A549 (cell line): Measurements from ENCODE around the gene CCNI. TPM values are rescaled to one million over a fixed set of nuclear protein-coding genes. Genes with fewer than 3 reads are reported as not detected.

Experiments
- ATAC-seq, 2 experiments: fragments of 200-7000 bp in 1 of 2; fragments of >200 bp in 1 of 2; cut with Nextera tagmentation in 1 of 2; cut with Tn5 transposase in 1 of 2; 3 replicates each; pipeline versions ENCODE4 v1.8.0 to v1.9.1; 2018 to 2020; ENCODE audit warnings: mild to moderate bottlenecking in 1 of 2, moderate library complexity in 1 of 2
- CTCF ChIA-PET: fragments of 300-600 bp; sonication (Branson Sonifier 250); formaldehyde crosslinking; extraction: SDS; loops from one replicate; lab custom pipeline; 2021; ENCODE audit warnings: antibody characterized with exemption, inconsistent platforms; lab: Yijun Ruan, JAX
- POLR2A ChIA-PET: fragments of 350-600 bp; formaldehyde crosslinking; extraction: SDS; loops from one replicate; lab custom pipeline; 2021; ENCODE audit warnings: antibody characterized with exemption, inconsistent platforms; lab: Yijun Ruan, JAX
- DNase-seq, 2 experiments: peaks; one replicate each; pipeline versions ENCODE4 v3.0.0 to v3.0.0-alpha.2; 2011 to 2016; ENCODE audit warnings: low read depth in 1 of 2, low spot score in 1 of 2
- FAIRE-seq: peaks from 2 replicates; lab custom pipeline; 2011; peaks lifted over from hg19 to GRCh38; lab: Jason Lieb, UNC
- H3K27ac ChIP-seq, 2 experiments: fragments of >200 bp; sonication (Bioruptor Twin); formaldehyde crosslinking; 3 replicates each; pipeline ENCODE4 v1.5.1; 2016 to 2017
- H3K4me1 ChIP-seq: fragments of >200 bp; sonication (Bioruptor Twin); formaldehyde crosslinking; 3 replicates; pipeline ENCODE4 v1.6.1; 2016
- H3K4me2 ChIP-seq: fragments of >200 bp; sonication (Bioruptor Twin); formaldehyde crosslinking; 3 replicates; pipeline ENCODE4 v1.6.1; 2016
- H3K4me3 ChIP-seq: fragments of >200 bp; sonication (Bioruptor Twin); formaldehyde crosslinking; 3 replicates; pipeline ENCODE4 v1.5.1; 2016
- H3K9me3 ChIP-seq: fragments of >200 bp; sonication (Bioruptor Twin); formaldehyde crosslinking; 3 replicates; pipeline ENCODE4 v1.6.1; 2016
- CBX2 ChIP-seq: fragments of 200-600 bp; sonication (generic); IDR thresholded peaks from 2 replicates; pipeline ENCODE4 v1.6.1; 2016; ENCODE audit warnings: low read depth, mild to moderate bottlenecking, borderline replicate concordance
- CEBPB ChIP-seq, 2 experiments: fragments of >200 bp in 1 of 2; sonication (Bioruptor Twin) in 1 of 2; formaldehyde crosslinking in 1 of 2; IDR thresholded peaks; 2 replicates each; pipeline ENCODE4 v1.6.1; 2012 to 2016
- EHF ChIP-seq: fragments of 250-450 bp; sonication (Bioruptor Pico); IDR thresholded peaks from 2 replicates; pipeline ENCODE4 v1.5.0; 2020; ENCODE audit warnings: mild to moderate bottlenecking
- HEYL ChIP-seq: fragments of 250-450 bp; sonication (Bioruptor Pico); IDR thresholded peaks from 2 replicates; pipeline ENCODE4 v1.8.0; 2021; ENCODE audit warnings: mild to moderate bottlenecking, moderate library complexity
- HOXA7 ChIP-seq: fragments of 250-450 bp; sonication (Bioruptor Pico); IDR thresholded peaks from 2 replicates; pipeline ENCODE4 v1.5.0; 2020; ENCODE audit warnings: mild to moderate bottlenecking, moderate library complexity
- JUNB ChIP-seq: fragments of >200 bp; sonication (Bioruptor Twin); formaldehyde crosslinking; IDR thresholded peaks from 2 replicates; pipeline ENCODE4 v1.6.1; 2016
- MAFK ChIP-seq: fragments of 450-650 bp; IDR thresholded peaks from 2 replicates; pipeline ENCODE4 v1.6.1; 2014; ENCODE audit not compliant: partially characterized antibody
- MYC ChIP-seq: IDR thresholded peaks from 2 replicates; pipeline ENCODE4 v1.6.1; 2012; ENCODE audit warnings: mild to moderate bottlenecking, inconsistent platforms, low read length, improper control_type of control experiment, borderline replicate concordance
- NPAS2 ChIP-seq: fragments of 250-450 bp; sonication (Bioruptor Pico); IDR thresholded peaks from 2 replicates; pipeline ENCODE4 v1.8.0; 2022; ENCODE audit warnings: mild to moderate bottlenecking, moderate library complexity, borderline replicate concordance
- NR3C1 ChIP-seq: fragments of >200 bp; sonication (Bioruptor Twin); formaldehyde crosslinking; IDR thresholded peaks from 3 replicates; pipeline ENCODE4 v1.6.1; 2017
- POLR2A ChIP-seq: IDR thresholded peaks from 2 replicates; pipeline ENCODE4 v1.6.1; 2012; ENCODE audit warnings: mild to moderate bottlenecking, low read length
- RFX5 ChIP-seq: fragments of 450-650 bp; IDR thresholded peaks from 2 replicates; pipeline ENCODE4 v1.7.1; 2014; ENCODE audit warnings: antibody characterized with exemption, mild to moderate bottlenecking, moderate library complexity
- SMC3 ChIP-seq: fragments of >200 bp; sonication (Bioruptor Twin); formaldehyde crosslinking; IDR thresholded peaks from 3 replicates; pipeline ENCODE4 v1.6.1; 2018; ENCODE audit warnings: inconsistent platforms
- SREBF2 ChIP-seq: fragments of 450-650 bp; IDR thresholded peaks from 2 replicates; pipeline ENCODE4 v1.6.1; 2014; ENCODE audit warnings: mild to moderate bottlenecking, moderate library complexity
- TFCP2L1 ChIP-seq: fragments of 250-450 bp; sonication (Bioruptor Pico); IDR thresholded peaks from 2 replicates; pipeline ENCODE4 v1.5.0; 2021; ENCODE audit warnings: mild to moderate bottlenecking
- WGBS: methylation state at CpG from one replicate; pipeline ENCODE4 v1.1.6; 2017; ENCODE audit errors: missing lambda C conversion rate; 5-methylcytosine and 5-hydroxymethylcytosine counted together
- polyA plus RNA-seq, 4 experiments: library from polyadenylated mRNA; depleted of rRNA in 3 of 4; stranded (reverse); fragments of >200 nt; fragmentation: RNase III in 1 of 4; extraction: RNeasy Plus Mini Kit Qiagen cat#74134 plus additional on column Dnase treatment in 1 of 4; gene quantifications; 2 replicates in 3 of 4; 3 replicates in 1 of 4; pipeline ENCODE4 v1.2.3, GENCODE V29; 2011 to 2017
- TF ChIP-seq, protein P1 (sequence below): fragments of 450-650 bp; IDR thresholded peaks from 2 replicates; pipeline ENCODE4 v1.6.1; 2014; ENCODE audit warnings: antibody characterized with exemption
- TF ChIP-seq, protein P2 (sequence below): fragments of >200 bp; sonication (Bioruptor Twin); formaldehyde crosslinking; IDR thresholded peaks from 3 replicates; pipeline ENCODE4 v1.5.1; 2016
- TF ChIP-seq, protein P3 (sequence below): fragments of 250-450 bp; sonication (Bioruptor Pico); IDR thresholded peaks from 2 replicates; pipeline ENCODE4 v1.5.0; 2020; ENCODE audit warnings: low read depth, mild to moderate bottlenecking, moderate library complexity
- TF ChIP-seq, protein P4 (sequence below): IDR thresholded peaks from 2 replicates; pipeline ENCODE4 v1.6.1; 2012
- TF ChIP-seq, protein P5 (sequence below): fragments of 150-350 bp; IDR thresholded peaks from 2 replicates; pipeline ENCODE4 v1.6.1; 2014; ENCODE audit warnings: low read depth, mild to moderate bottlenecking, low read length

Gene CCNI
- polyA plus RNA-seq, 2 of the 4 experiments (the other 2 are of a cell fraction), result 73.8 to 117 TPM

DNA sequence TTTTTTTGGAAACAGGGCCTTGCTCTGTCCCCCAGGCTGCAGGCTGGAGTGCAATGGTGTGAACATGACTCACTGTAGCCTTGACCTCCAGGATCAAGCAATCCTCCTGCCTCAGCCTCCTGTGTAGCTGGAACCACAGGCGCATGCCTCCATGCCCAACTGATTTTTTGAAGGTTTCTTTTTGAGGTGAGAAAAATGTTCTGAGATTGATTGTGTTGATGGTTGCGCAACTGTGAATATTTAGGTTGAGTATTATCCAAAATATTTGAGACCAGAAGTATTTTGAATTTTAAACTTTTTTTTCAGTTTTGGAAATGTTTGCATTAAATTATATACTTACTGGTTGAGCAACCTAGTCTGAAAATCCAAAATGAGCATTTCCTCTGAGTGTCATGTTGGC, 2.6 kb upstream of the CCNI start:
- no peak for FAIRE-seq
- CTCF ChIA-PET, result interaction anchor here (0.6 to 0.7 kb wide), 3 partner anchors 17 to 275 kb away, joined by 3 read pairs; no protein-coding TSS in a partner anchor

DNA sequence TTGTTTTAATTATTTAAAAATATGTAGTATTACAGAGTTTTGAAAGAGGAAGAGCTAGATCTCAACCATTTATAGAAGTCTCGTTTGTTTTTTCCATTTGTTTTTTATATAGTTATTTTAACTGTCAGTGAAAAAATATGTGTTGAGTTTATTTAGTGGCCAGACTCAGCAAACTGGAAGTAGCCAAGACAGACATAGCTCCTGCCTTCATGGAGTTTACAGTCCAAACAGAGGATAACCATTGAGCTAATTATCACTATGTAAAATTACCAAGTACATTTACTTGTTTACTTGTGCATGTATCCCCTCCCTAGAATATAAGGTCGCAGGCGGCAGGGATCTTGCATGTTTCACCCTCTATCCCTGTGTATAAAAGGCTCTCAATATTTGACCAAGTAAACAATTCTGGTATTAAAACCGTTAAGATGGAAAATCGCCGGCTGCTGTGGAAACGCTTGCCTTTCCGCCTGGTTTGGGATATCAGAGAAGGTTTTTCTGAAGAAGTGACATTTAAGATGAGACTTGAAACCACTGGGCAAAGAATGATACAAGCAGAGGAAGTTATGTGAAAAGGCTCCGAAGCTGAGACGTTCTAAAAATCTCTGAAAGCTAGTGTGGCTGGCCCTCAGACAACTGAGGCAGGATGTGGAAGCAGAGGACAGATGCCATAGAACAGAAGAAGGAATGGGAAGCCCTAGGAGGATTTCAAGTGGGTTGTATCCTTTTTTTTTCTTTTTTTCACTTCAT, 1.3 kb upstream of the CCNI start:
- Histone ChIP-seq H3K4me2 (peak overlapping the region; percentile 83), H3K4me1 (peaks cover 24% of the 10 kb centered on the region; the same call in 2 of the 3 replicates), H3K4me3 (peak overlapping the region; percentile 81), H3K9me3 (no peaks in the 10 kb centered on the region), H3K27ac (peak overlapping the region; percentile 99 to 100)
- TF ChIP-seq EHF, result no peak
- TF ChIP-seq RFX5, result no peak
- TF ChIP-seq POLR2A, result no peak
- no peak for TF ChIP-seq MAFK
- TF ChIP-seq NR3C1, result no peak
- no peak for TF ChIP-seq HOXA7 (CRISPR knock-in tag)
- TF ChIP-seq, protein P1, sequence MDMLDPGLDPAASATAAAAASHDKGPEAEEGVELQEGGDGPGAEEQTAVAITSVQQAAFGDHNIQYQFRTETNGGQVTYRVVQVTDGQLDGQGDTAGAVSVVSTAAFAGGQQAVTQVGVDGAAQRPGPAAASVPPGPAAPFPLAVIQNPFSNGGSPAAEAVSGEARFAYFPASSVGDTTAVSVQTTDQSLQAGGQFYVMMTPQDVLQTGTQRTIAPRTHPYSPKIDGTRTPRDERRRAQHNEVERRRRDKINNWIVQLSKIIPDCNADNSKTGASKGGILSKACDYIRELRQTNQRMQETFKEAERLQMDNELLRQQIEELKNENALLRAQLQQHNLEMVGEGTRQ, result no peak
- TF ChIP-seq TFCP2L1 (CRISPR knock-in tag), result no peak
- TF ChIP-seq MYC, result no peak
- TF ChIP-seq SREBF2, result no peak
- TF ChIP-seq CBX2, result no peak
- TF ChIP-seq, protein P2, sequence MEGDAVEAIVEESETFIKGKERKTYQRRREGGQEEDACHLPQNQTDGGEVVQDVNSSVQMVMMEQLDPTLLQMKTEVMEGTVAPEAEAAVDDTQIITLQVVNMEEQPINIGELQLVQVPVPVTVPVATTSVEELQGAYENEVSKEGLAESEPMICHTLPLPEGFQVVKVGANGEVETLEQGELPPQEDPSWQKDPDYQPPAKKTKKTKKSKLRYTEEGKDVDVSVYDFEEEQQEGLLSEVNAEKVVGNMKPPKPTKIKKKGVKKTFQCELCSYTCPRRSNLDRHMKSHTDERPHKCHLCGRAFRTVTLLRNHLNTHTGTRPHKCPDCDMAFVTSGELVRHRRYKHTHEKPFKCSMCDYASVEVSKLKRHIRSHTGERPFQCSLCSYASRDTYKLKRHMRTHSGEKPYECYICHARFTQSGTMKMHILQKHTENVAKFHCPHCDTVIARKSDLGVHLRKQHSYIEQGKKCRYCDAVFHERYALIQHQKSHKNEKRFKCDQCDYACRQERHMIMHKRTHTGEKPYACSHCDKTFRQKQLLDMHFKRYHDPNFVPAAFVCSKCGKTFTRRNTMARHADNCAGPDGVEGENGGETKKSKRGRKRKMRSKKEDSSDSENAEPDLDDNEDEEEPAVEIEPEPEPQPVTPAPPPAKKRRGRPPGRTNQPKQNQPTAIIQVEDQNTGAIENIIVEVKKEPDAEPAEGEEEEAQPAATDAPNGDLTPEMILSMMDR, result no peak
- TF ChIP-seq NPAS2 (CRISPR knock-in tag), result no peak
- TF ChIP-seq, protein P3, sequence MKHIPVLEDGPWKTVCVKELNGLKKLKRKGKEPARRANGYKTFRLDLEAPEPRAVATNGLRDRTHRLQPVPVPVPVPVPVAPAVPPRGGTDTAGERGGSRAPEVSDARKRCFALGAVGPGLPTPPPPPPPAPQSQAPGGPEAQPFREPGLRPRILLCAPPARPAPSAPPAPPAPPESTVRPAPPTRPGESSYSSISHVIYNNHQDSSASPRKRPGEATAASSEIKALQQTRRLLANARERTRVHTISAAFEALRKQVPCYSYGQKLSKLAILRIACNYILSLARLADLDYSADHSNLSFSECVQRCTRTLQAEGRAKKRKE (CRISPR knock-in tag), result no peak
- TF ChIP-seq, protein P4, sequence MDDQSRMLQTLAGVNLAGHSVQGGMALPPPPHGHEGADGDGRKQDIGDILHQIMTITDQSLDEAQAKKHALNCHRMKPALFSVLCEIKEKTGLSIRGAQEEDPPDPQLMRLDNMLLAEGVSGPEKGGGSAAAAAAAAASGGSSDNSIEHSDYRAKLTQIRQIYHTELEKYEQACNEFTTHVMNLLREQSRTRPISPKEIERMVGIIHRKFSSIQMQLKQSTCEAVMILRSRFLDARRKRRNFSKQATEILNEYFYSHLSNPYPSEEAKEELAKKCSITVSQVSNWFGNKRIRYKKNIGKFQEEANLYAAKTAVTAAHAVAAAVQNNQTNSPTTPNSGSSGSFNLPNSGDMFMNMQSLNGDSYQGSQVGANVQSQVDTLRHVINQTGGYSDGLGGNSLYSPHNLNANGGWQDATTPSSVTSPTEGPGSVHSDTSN, result no peak
- TF ChIP-seq SMC3, result no peak
- TF ChIP-seq HEYL (CRISPR knock-in tag), result no peak
- no peak for FAIRE-seq
- ATAC-seq, result no peak
- CTCF ChIA-PET, result interaction anchor here (0.7 kb wide), 2 partner anchors 191 to 352 kb away, joined by 3 to 4 read pairs; no protein-coding TSS in a partner anchor
- WGBS, result 97% methylated on average over 10 of the region's 10 CpGs
- POLR2A ChIA-PET, result interaction anchor here (1.4 to 1.7 kb wide), 2 partner anchors 25 to 81 kb away, joined by 3 to 6 read pairs; no protein-coding TSS in a partner anchor
- no peak for DNase-seq

More for the DNA sequence above, 2.6 kb upstream of the CCNI start:
- Histone ChIP-seq H3K4me3 (no peak overlapping the region), H3K4me1 (peaks cover 10% of the 10 kb centered on the region; the same call in 2 of the 3 replicates), H3K4me2 (no peak overlapping the region), H3K27ac (no peak overlapping the region), H3K9me3 (no peaks in the 10 kb centered on the region)
- ATAC-seq (no peak), DNase-seq (no peak)
- TF ChIP-seq CEBPB (IDR thresholded peaks at IDR 0.05), result peak; percentile 42 to 58; a peak in 3 of 4 replicates
- TF ChIP-seq, protein P5, sequence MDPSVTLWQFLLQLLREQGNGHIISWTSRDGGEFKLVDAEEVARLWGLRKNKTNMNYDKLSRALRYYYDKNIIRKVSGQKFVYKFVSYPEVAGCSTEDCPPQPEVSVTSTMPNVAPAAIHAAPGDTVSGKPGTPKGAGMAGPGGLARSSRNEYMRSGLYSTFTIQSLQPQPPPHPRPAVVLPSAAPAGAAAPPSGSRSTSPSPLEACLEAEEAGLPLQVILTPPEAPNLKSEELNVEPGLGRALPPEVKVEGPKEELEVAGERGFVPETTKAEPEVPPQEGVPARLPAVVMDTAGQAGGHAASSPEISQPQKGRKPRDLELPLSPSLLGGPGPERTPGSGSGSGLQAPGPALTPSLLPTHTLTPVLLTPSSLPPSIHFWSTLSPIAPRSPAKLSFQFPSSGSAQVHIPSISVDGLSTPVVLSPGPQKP, result no peak
- no peak for TF ChIP-seq JUNB
- POLR2A ChIA-PET, result no interaction called here
- WGBS, result 96% methylated on average over 2 of the region's 2 CpGs
